H9 (cell line): Measurements from ENCODE around the gene ARHGAP22. TPM values are rescaled to one million over a fixed set of nuclear protein-coding genes. Genes with fewer than 3 reads are reported as not detected.

Source experiments
- DNase-seq: peaks from one replicate; pipeline ENCODE4 v3.0.0-alpha.2; 2017
- H2AFZ ChIP-seq: one replicate; pipeline ENCODE4 v1.6.1; 2013; ENCODE audit warnings: mild to moderate bottlenecking, low read length, control low read depth, moderate library complexity
- H2AK5ac ChIP-seq: 2 replicates; pipeline ENCODE4 v1.6.1; 2013; ENCODE audit warnings: low read length, control low read depth, mixed read lengths; ENCODE audit not compliant: insufficient read length
- H2BK120ac ChIP-seq: one replicate; pipeline ENCODE4 v1.6.1; 2013; ENCODE audit warnings: low read depth, mild to moderate bottlenecking, low read length, control low read depth, inconsistent platforms; ENCODE audit not compliant: poor library complexity, severe bottlenecking
- H2BK12ac ChIP-seq: 2 replicates; pipeline ENCODE4 v1.6.1; 2013; ENCODE audit warnings: low read length, control low read depth, mixed read lengths, low read depth; ENCODE audit not compliant: insufficient read length
- H2BK15ac ChIP-seq: 2 replicates; pipeline ENCODE4 v1.6.1; 2013; ENCODE audit warnings: low read depth, low read length, control low read depth
- H2BK20ac ChIP-seq: one replicate; pipeline ENCODE4 v1.6.1; 2013; ENCODE audit warnings: low read depth, mild to moderate bottlenecking, low read length, control low read depth, inconsistent platforms; ENCODE audit not compliant: poor library complexity, severe bottlenecking
- H2BK5ac ChIP-seq: 2 replicates; pipeline ENCODE4 v1.6.1; 2013; ENCODE audit warnings: low read length, control low read depth, mixed read lengths; ENCODE audit not compliant: insufficient read length
- H3K14ac ChIP-seq: 2 replicates; pipeline ENCODE4 v1.6.1; 2013; ENCODE audit warnings: low read length, control low read depth; ENCODE audit not compliant: insufficient read depth
- H3K18ac ChIP-seq: 2 replicates; pipeline ENCODE4 v1.6.1; 2013; ENCODE audit warnings: low read depth, mild to moderate bottlenecking, mixed read lengths, low read length, control low read depth; ENCODE audit not compliant: insufficient read length
- H3K23ac ChIP-seq: 2 replicates; pipeline ENCODE4 v1.6.1; 2013; ENCODE audit warnings: low read length, control low read depth, mixed read lengths, low read depth; ENCODE audit not compliant: insufficient read length
- H3K23me2 ChIP-seq: 2 replicates; pipeline ENCODE4 v1.6.1; 2013; ENCODE audit warnings: low read depth, mild to moderate bottlenecking, mixed read lengths, low read length, control low read depth; ENCODE audit not compliant: insufficient read length, poor library complexity, severe bottlenecking
- H3K27ac ChIP-seq: 2 replicates; pipeline ENCODE4 v1.5.1; 2013; ENCODE audit warnings: low read length, control low read depth, mixed read lengths, low read depth; ENCODE audit not compliant: insufficient read length
- H3K27me3 ChIP-seq: 2 replicates; pipeline ENCODE4 v1.6.1; 2013; ENCODE audit warnings: low read length, control low read depth, inconsistent platforms; ENCODE audit not compliant: insufficient read depth
- H3K4ac ChIP-seq: 2 replicates; pipeline ENCODE4 v1.6.1; 2013; ENCODE audit warnings: low read depth, mild to moderate bottlenecking, control low read depth, inconsistent platforms, low read length, moderate library complexity
- H3K4me1 ChIP-seq: 2 replicates; pipeline ENCODE4 v1.6.1; 2013; ENCODE audit warnings: low read length, control low read depth, inconsistent platforms; ENCODE audit not compliant: insufficient read depth
- H3K4me2 ChIP-seq: 2 replicates; pipeline ENCODE4 v1.6.1; 2013; ENCODE audit warnings: low read length, control low read depth, mixed read lengths; ENCODE audit not compliant: insufficient read length, insufficient read depth
- H3K56ac ChIP-seq: 2 replicates; pipeline ENCODE4 v1.6.1; 2013; ENCODE audit warnings: low read depth, mild to moderate bottlenecking, mixed read lengths, low read length, control low read depth; ENCODE audit not compliant: insufficient read length
- H3K79me1 ChIP-seq: 2 replicates; pipeline ENCODE4 v1.6.1; 2013; ENCODE audit warnings: low read depth, mild to moderate bottlenecking, moderate library complexity, low read length, control low read depth, inconsistent platforms; ENCODE audit not compliant: insufficient read depth, poor library complexity, severe bottlenecking
- H3K79me2 ChIP-seq: 2 replicates; pipeline ENCODE4 v1.6.1; 2013; ENCODE audit warnings: low read length, control low read depth, inconsistent platforms; ENCODE audit not compliant: insufficient read depth
- H3K9ac ChIP-seq: 2 replicates; pipeline ENCODE4 v1.6.1; 2013; ENCODE audit warnings: low read length, control low read depth, mixed read lengths; ENCODE audit not compliant: insufficient read length; ENCODE audit errors: extremely low read depth
- H3K9me3 ChIP-seq: one replicate; pipeline ENCODE4 v1.6.1; 2013; ENCODE audit warnings: low read depth, low read length, inconsistent platforms; ENCODE audit not compliant: control insufficient read depth
- H3T11ph ChIP-seq: one replicate; pipeline ENCODE4 v1.6.1; 2013; ENCODE audit warnings: mild to moderate bottlenecking, low read length, control low read depth, inconsistent platforms
- H4K20me1 ChIP-seq: one replicate; pipeline ENCODE4 v1.6.1; 2013; ENCODE audit not compliant: control insufficient read depth, insufficient read length, insufficient read depth
- H4K5ac ChIP-seq: 2 replicates; pipeline ENCODE4 v1.6.1; 2013; ENCODE audit warnings: low read depth, mild to moderate bottlenecking, mixed read lengths, low read length, control low read depth; ENCODE audit not compliant: insufficient read length
- H4K8ac ChIP-seq: replicated peaks from 2 replicates; pipeline ENCODE4 v1.6.1; 2013; ENCODE audit warnings: low read length, control low read depth, mixed read lengths, low read depth; ENCODE audit not compliant: insufficient read length
- H4K91ac ChIP-seq: 2 replicates; pipeline ENCODE4 v1.6.1; 2013; ENCODE audit warnings: low read depth, mild to moderate bottlenecking, moderate library complexity, mixed read lengths, low read length, control low read depth; ENCODE audit not compliant: insufficient read length
- H3K27ac Mint-ChIP-seq, 3 experiments: 2 replicates in 2 of 3; 3 replicates in 1 of 3; pipeline ENCODE4 v1.8.0; 2020 to 2021; ENCODE audit warnings: mixed read lengths in 3 of 3, mild to moderate bottlenecking in 1 of 3, moderate library complexity in 1 of 3
- H3K27me3 Mint-ChIP-seq: 2 replicates; pipeline ENCODE4 v1.8.0; 2021; ENCODE audit warnings: low read depth, mild to moderate bottlenecking, moderate library complexity, mixed read lengths
- H3K36me3 Mint-ChIP-seq, 3 experiments: 2 replicates in 2 of 3; 3 replicates in 1 of 3; pipeline ENCODE4 v1.8.0; 2020 to 2021; ENCODE audit warnings: low read depth in 3 of 3, mixed read lengths in 3 of 3; ENCODE audit not compliant: insufficient read depth in 1 of 3
- H3K4me1 Mint-ChIP-seq, 2 experiments: 2 replicates each; pipeline ENCODE4 v1.8.0; 2020; ENCODE audit warnings: mixed read lengths in 2 of 2
- H3K4me3 Mint-ChIP-seq, 2 experiments: 2 replicates in 1 of 2; 3 replicates in 1 of 2; pipeline ENCODE4 v1.8.0; 2020 to 2021; ENCODE audit warnings: mild to moderate bottlenecking in 2 of 2, mixed read lengths in 2 of 2, moderate library complexity in 1 of 2
- H3K9me3 Mint-ChIP-seq, 2 experiments: 2 replicates in 1 of 2; 3 replicates in 1 of 2; pipeline ENCODE4 v1.8.0; 2020; ENCODE audit warnings: mild to moderate bottlenecking in 2 of 2, mixed read lengths in 2 of 2, moderate library complexity in 1 of 2
- WGBS: extraction: QIAGEN DNeasy Blood & Tissue Kit; methylation state at CpG from one replicate; pipeline ENCODE4 v1.1.7; 2013; ENCODE audit warnings: missing lambda C conversion rate, low lambda C conversion rate, mixed read lengths; ENCODE audit not compliant: insufficient read length; ENCODE audit errors: extremely low coverage; 5-methylcytosine and 5-hydroxymethylcytosine counted together
- total RNA-seq: library from RNA; stranded (reverse); gene quantifications from 2 replicates; pipeline ENCODE4 v1.2.1, GENCODE V29; 2021
- TF ChIP-seq, protein P1 (sequence below): fragments of 200-600 bp; sonication (generic); conservative IDR thresholded peaks from 3 replicates; pipeline ENCODE4 v1.8.0; 2021; ENCODE audit warnings: antibody characterized with exemption, mild to moderate bottlenecking

ARHGAP22 gene
- total RNA-seq, 1 experiment from 2014 or later, result 7.4 TPM

- Mint-ChIP-seq H3K4me3 (no peak overlapping the region), H3K36me3 (no peaks in the 10 kb centered on the region)
- H3K4me2 ChIP-seq, result no peak overlapping the region
Observed at GRCh38 chr10:48602401-48603135, 2.3 kb downstream of the ARHGAP22 start.

More at GRCh38 chr10:48602401-48603135, 2.3 kb downstream of the ARHGAP22 start:
- Histone ChIP-seq H3T11ph (no peak overlapping the region), H3K9ac (no peak overlapping the region), H4K5ac (no peak overlapping the region), H3K79me2 (no peaks in the 10 kb centered on the region), H3K4ac (no peak overlapping the region), H3K18ac (no peak overlapping the region), H2AK5ac (no peak overlapping the region), H4K91ac (no peak overlapping the region), H2BK120ac (no peak overlapping the region), H3K79me1 (no peaks in the 10 kb centered on the region), H3K56ac (no peak overlapping the region), H2BK5ac (no peak overlapping the region), H3K23ac (no peak overlapping the region), H3K9me3 (no peaks in the 10 kb centered on the region), H3K4me1 (no peaks in the 10 kb centered on the region), H2AFZ (no peak overlapping the region), H3K27ac (no peak overlapping the region), H2BK12ac (no peak overlapping the region), H2BK20ac (no peak overlapping the region), H3K14ac (no peak overlapping the region), H3K27me3 (peaks cover 3% of the 10 kb centered on the region; the same call in 1 of the 2 replicates), H2BK15ac (no peak overlapping the region), H4K8ac (no peak overlapping the region), H4K20me1 (no peaks in the 10 kb centered on the region), H3K23me2 (peaks cover 5% of the 10 kb centered on the region)
- no CpG with 5 or more reads among the region's 8 CpGs for WGBS
- no peak for DNase-seq
- H3K27ac Mint-ChIP-seq, result no peak overlapping the region
- H3K9me3 Mint-ChIP-seq, result no peaks in the 10 kb centered on the region
- H3K4me1 Mint-ChIP-seq, result peaks cover 19 to 22% of the 10 kb centered on the region in 2 experiments
- TF ChIP-seq, protein P1, sequence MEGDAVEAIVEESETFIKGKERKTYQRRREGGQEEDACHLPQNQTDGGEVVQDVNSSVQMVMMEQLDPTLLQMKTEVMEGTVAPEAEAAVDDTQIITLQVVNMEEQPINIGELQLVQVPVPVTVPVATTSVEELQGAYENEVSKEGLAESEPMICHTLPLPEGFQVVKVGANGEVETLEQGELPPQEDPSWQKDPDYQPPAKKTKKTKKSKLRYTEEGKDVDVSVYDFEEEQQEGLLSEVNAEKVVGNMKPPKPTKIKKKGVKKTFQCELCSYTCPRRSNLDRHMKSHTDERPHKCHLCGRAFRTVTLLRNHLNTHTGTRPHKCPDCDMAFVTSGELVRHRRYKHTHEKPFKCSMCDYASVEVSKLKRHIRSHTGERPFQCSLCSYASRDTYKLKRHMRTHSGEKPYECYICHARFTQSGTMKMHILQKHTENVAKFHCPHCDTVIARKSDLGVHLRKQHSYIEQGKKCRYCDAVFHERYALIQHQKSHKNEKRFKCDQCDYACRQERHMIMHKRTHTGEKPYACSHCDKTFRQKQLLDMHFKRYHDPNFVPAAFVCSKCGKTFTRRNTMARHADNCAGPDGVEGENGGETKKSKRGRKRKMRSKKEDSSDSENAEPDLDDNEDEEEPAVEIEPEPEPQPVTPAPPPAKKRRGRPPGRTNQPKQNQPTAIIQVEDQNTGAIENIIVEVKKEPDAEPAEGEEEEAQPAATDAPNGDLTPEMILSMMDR, result no peak
- H3K27me3 Mint-ChIP-seq, result peaks cover 63% of the 10 kb centered on the region
